Measurements from ENCODE around the gene STARD3NL.
"Not testable (repeated sequence)": the region's sequence is repeated elsewhere in the genome, so short reads cannot be mapped to it uniquely, and the experiment has no call there.

Gene STARD3NL

GRCh38 chr7:38265958-38266357, 87.9 kb downstream of the STARD3NL start:
- DNase-seq, ATAC-seq: not testable (repeated sequence)

GRCh38 chr7:38269704-38270346, 91.8 kb downstream of the STARD3NL start:
- DNase-seq, ATAC-seq: not testable (repeated sequence)

GRCh38 chr7:38270405-38270804, 92.4 kb downstream of the STARD3NL start:
- ATAC-seq, DNase-seq: not testable (repeated sequence)

- no peak for DNase-seq
- no peak for ATAC-seq
These were observed 95.4 kb downstream of the STARD3NL start, which contains the start of gene TARP for GRCh38 chr7:38273286-38273995. TSS of gene TARP (minus strand) at chr7:38273636.

- DNase-seq, result no peak
- ATAC-seq, result no peak
These were observed 96.4 kb downstream of the STARD3NL start for GRCh38 chr7:38274486-38274885.

GRCh38 chr7:38274927-38275620, 97.0 kb downstream of the STARD3NL start:
- ATAC-seq (no peak), DNase-seq (no peak)

GRCh38 chr7:38276096-38276877, 98.2 kb downstream of the STARD3NL start:
- ATAC-seq, result no peak
- DNase-seq, result no peak

- DNase-seq (no peak), ATAC-seq (no peak)
These were observed 102.0 kb downstream of the STARD3NL start for GRCh38 chr7:38280000-38280399.
